Upper lobe of left lung (tissue), 4 donors: Measurements from ENCODE around the gene LCE6A.

Source experiments
- POLR2A ChIP-seq, 4 donors: fragments of 450-650 bp; IDR thresholded peaks; one replicate each; pipeline ENCODE4 v1.5.1; 2016 to 2017; ENCODE audit warnings: antibody characterized with exemption in 4 of 4, mild to moderate bottlenecking in 2 of 4
- POLR2AphosphoS5 ChIP-seq, 2 donors: sonication (generic); formaldehyde crosslinking; IDR thresholded peaks; one replicate each; pipeline ENCODE4 v1.5.1; 2017; ENCODE audit warnings: antibody characterized with exemption in 2 of 2
- TF ChIP-seq, protein P1 (sequence below), 6 experiments: fragments of 450-650 bp in 4 of 6; fragments of 200-600 bp in 2 of 6; sonication (generic) in 2 of 6; IDR thresholded peaks; one replicate each; pipeline ENCODE4 v1.5.1; 2016 to 2019; ENCODE audit warnings: antibody characterized with exemption in 6 of 6

DNA sequence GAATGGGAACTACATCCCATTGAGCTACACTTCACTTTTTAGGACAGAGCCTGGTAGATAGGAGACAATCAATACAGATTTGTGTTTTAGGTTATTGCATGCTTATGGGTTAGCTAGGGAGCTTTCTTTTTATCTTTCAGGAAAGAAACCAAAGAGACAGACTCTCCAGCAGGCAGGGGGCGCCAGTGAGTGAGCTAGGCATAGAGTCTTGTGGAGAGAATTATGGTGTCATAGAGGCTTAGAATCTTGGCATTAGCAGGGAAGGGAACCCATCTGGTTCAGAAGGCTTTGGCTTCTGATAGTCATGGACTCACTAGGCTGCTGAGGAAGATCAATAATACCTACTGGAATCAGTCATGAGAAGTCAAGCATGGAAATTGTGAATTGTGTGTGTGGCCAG, 35.4 kb downstream of the LCE6A start, which contains the start of gene SMCP:
- TF ChIP-seq POLR2A (IDR thresholded peaks at IDR 0.05): no peak
- TF ChIP-seq, protein P1, sequence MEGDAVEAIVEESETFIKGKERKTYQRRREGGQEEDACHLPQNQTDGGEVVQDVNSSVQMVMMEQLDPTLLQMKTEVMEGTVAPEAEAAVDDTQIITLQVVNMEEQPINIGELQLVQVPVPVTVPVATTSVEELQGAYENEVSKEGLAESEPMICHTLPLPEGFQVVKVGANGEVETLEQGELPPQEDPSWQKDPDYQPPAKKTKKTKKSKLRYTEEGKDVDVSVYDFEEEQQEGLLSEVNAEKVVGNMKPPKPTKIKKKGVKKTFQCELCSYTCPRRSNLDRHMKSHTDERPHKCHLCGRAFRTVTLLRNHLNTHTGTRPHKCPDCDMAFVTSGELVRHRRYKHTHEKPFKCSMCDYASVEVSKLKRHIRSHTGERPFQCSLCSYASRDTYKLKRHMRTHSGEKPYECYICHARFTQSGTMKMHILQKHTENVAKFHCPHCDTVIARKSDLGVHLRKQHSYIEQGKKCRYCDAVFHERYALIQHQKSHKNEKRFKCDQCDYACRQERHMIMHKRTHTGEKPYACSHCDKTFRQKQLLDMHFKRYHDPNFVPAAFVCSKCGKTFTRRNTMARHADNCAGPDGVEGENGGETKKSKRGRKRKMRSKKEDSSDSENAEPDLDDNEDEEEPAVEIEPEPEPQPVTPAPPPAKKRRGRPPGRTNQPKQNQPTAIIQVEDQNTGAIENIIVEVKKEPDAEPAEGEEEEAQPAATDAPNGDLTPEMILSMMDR (IDR thresholded peaks at IDR 0.05): no peak
- no peak for TF ChIP-seq POLR2AphosphoS5 (IDR thresholded peaks at IDR 0.05)
